Breast epithelium (tissue), 4 donors: Measurements from ENCODE around the gene MT1HL1. TPM values are rescaled to one million over a fixed set of nuclear protein-coding genes. Genes with fewer than 3 reads are reported as not detected.
A peak's percentile ranks its signal among the peaks of the same experiment; 100 is the strongest.

Experiments used
- DNase-seq, 2 donors: peaks; one replicate each; pipeline ENCODE4 v3.0.0-alpha.2; 2019; ENCODE audit warnings: low spot score in 2 of 2
- H3K27ac ChIP-seq, 2 donors: fragments of 200-600 bp; sonication (generic) in 1 of 2; one replicate each; pipeline ENCODE4 v1.5.1; 2016 to 2019; ENCODE audit warnings: mild to moderate bottlenecking in 1 of 2
- H3K27me3 ChIP-seq, 2 donors: fragments of 200-600 bp; sonication (generic) in 1 of 2; one replicate each; pipeline versions ENCODE4 v1.5.1 to v1.6.0; 2017 to 2019; ENCODE audit warnings: control low read depth in 1 of 2, mild to moderate bottlenecking in 1 of 2
- H3K36me3 ChIP-seq: fragments of 200-600 bp; one replicate; pipeline ENCODE4 v1.5.1; 2019
- H3K4me1 ChIP-seq, 2 donors: fragments of 200-600 bp; sonication (generic); one replicate each; pipeline ENCODE4 v1.5.1; 2016 to 2019; ENCODE audit warnings: control low read depth in 1 of 2
- H3K4me3 ChIP-seq, 3 donors: fragments of 200-600 bp; sonication (generic); 1 replicate in 2 of 3; 2 replicates in 1 of 3; pipeline ENCODE4 v1.5.1; 2016 to 2019; ENCODE audit warnings: mild to moderate bottlenecking in 3 of 3, moderate library complexity in 2 of 3
- H3K9me3 ChIP-seq, 2 donors: fragments of 200-600 bp; sonication (generic) in 1 of 2; one replicate each; pipeline ENCODE4 v1.5.1; 2016 to 2019; ENCODE audit warnings: control low read depth in 1 of 2
- POLR2A ChIP-seq: fragments of 450-650 bp; IDR thresholded peaks from one replicate; pipeline ENCODE4 v1.6.1; 2016; ENCODE audit warnings: antibody characterized with exemption, mild to moderate bottlenecking, moderate library complexity
- POLR2AphosphoS5 ChIP-seq, 3 donors: sonication (generic); formaldehyde crosslinking; IDR thresholded peaks; one replicate each; pipeline ENCODE4 v1.6.1; 2017; ENCODE audit warnings: antibody characterized with exemption in 3 of 3
- intact Hi-C: fragments of 100-400 bp; cut with DNase I; formaldehyde crosslinking; loops from one replicate; pipeline ENCODE4 v1.15.1; 2023; ENCODE audit warnings: low total_unique reads
- total RNA-seq, 3 donors: library from RNA; depleted of rRNA; stranded (reverse); fragments of >200 nt; gene quantifications; one replicate each; pipeline ENCODE4 v1.1.0, GENCODE V29; 2016
- TF ChIP-seq, protein P1 (sequence below), 3 donors: fragments of 450-650 bp; IDR thresholded peaks; one replicate each; pipeline ENCODE4 v1.5.1; 2016 to 2017; ENCODE audit warnings: antibody characterized with exemption in 3 of 3, mild to moderate bottlenecking in 3 of 3, moderate library complexity in 3 of 3

MT1HL1 gene
- total RNA-seq, 3 donors from 2014 or later, result not detected

DNA sequence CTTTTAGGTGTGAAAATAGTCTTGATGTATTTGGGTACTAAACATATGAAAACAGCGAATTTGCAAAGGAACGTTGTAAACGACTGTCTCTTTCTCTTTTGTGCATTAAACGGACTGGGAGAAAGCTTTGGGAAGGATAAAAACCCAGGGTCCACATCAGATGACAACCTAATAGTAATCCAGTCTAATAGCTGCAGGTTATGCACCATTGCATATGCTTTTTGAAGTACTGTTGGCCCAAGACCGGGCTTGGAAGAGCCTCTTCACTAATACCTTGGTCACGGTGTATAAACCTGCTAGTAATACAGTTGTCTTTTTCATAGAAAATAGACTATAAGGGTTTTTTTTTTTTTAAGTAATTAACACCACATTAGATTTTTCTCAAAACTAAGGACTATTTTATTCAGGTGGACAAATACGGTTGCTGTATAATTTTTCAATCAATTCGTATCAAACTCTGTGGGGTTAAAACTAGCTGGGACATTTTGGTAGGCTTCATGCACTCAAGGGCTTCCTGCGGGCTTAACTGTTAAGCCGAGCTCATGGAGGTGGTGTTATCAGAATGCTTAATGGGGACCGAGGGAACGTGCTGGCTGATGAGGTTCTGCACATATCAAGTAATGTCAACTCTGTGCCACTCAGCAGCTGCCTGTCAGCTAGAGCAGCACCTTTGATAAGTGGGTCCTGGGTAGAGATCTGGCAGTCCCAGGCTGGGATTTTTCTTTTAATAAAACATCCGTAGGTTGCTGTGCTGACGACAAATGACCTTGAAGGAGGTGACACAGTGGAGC, 39.8 kb upstream of the MT1HL1 start:
- no peak for DNase-seq
- H3K9me3 ChIP-seq, result no peaks in the 10 kb centered on the region
- TF ChIP-seq, protein P1, sequence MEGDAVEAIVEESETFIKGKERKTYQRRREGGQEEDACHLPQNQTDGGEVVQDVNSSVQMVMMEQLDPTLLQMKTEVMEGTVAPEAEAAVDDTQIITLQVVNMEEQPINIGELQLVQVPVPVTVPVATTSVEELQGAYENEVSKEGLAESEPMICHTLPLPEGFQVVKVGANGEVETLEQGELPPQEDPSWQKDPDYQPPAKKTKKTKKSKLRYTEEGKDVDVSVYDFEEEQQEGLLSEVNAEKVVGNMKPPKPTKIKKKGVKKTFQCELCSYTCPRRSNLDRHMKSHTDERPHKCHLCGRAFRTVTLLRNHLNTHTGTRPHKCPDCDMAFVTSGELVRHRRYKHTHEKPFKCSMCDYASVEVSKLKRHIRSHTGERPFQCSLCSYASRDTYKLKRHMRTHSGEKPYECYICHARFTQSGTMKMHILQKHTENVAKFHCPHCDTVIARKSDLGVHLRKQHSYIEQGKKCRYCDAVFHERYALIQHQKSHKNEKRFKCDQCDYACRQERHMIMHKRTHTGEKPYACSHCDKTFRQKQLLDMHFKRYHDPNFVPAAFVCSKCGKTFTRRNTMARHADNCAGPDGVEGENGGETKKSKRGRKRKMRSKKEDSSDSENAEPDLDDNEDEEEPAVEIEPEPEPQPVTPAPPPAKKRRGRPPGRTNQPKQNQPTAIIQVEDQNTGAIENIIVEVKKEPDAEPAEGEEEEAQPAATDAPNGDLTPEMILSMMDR (IDR thresholded peaks at IDR 0.05), result no peak
- H3K27ac ChIP-seq, result no peak overlapping the region
- H3K4me1 ChIP-seq, result peaks cover 0 to 12% of the 10 kb centered on the region in 2 donors
- H3K4me3 ChIP-seq, result no peak overlapping the region
- peaks cover 0 to 45% of the 10 kb centered on the region in 2 donors for H3K27me3 ChIP-seq
- intact Hi-C loops, result no loop called here
- no peaks in the 10 kb centered on the region for H3K36me3 ChIP-seq

DNA sequence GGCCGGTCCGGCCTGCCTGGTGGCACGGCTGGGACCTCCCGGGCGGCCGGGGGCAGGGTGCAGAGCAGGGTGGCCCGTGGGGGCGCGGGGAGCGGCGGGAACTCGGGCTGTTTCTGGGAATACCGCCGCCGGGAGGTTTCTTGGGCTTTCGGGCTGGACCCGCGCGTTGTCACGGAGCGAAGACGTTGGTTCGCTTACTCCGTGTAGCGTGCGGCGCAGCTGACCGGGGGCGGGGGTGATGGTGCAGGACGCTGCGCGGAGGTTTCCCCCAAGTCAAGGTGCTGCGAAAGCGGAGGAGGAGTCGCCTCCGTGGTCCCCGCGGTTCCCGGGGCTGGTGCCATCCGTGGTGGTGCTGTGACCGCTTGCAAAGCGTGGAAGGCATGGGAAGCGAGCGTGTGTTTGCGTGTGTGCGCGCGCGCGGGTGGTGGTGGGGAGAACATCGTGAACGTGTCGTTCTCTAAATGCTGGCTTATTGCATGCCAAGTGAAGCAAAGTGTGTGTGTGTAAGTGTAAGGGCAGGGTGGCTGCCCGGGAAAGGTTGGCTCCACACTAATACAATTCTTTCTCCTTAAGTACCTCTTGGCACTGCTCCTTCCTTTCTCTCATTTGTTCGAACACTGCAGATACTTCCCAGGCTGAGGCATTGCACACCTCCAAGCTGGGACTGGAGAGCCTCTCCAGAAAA, 38.8 kb upstream of the MT1HL1 start:
- H3K36me3 ChIP-seq, result no peaks in the 10 kb centered on the region
- peaks cover 0 to 52% of the 10 kb centered on the region in 2 donors for H3K27me3 ChIP-seq
- DNase-seq, result no peak
- no peak overlapping the region for H3K27ac ChIP-seq
- intact Hi-C loops, result no loop called here
- H3K9me3 ChIP-seq, result no peaks in the 10 kb centered on the region
- TF ChIP-seq POLR2AphosphoS5 (IDR thresholded peaks at IDR 0.05) (no peak), POLR2A (no peak)
- peaks cover 0 to 12% of the 10 kb centered on the region in 2 donors for H3K4me1 ChIP-seq
- peak overlapping the region; percentile 40 to 58 (median 42) for H3K4me3 ChIP-seq

DNA sequence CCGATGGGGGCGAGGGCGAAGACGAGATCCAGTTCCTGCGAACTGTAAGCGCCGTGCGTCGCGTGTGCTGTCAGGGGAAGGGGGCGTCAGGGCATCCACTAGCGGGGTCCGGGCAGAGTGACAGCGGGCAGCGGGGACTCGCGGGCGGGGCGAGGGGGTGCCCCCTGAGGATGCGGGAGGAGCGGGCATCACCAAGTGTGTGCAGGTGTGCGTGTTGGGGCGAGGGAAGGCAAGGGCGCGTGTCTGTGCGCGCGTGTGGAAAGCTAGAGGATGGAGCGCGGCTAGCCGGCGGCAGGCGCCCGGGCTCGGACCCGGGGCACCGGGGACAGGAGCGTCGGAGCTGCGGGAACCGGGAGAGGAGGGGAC, 38.3 kb upstream of the MT1HL1 start:
- H3K4me1 ChIP-seq, result peaks cover 0 to 12% of the 10 kb centered on the region in 2 donors
- no peak for DNase-seq
- no peaks in the 10 kb centered on the region for H3K9me3 ChIP-seq
- H3K27me3 ChIP-seq, result peaks cover 0 to 52% of the 10 kb centered on the region in 2 donors
- no peaks in the 10 kb centered on the region for H3K36me3 ChIP-seq
- TF ChIP-seq POLR2A (no peak), POLR2AphosphoS5 (IDR thresholded peaks at IDR 0.05) (no peak)
- TF ChIP-seq, protein P1 (IDR thresholded peaks at IDR 0.05), result no peak
- peak overlapping the region; percentile 40 to 58 (median 42) for H3K4me3 ChIP-seq
- no peak overlapping the region for H3K27ac ChIP-seq
- intact Hi-C loops, result no loop called here

DNA sequence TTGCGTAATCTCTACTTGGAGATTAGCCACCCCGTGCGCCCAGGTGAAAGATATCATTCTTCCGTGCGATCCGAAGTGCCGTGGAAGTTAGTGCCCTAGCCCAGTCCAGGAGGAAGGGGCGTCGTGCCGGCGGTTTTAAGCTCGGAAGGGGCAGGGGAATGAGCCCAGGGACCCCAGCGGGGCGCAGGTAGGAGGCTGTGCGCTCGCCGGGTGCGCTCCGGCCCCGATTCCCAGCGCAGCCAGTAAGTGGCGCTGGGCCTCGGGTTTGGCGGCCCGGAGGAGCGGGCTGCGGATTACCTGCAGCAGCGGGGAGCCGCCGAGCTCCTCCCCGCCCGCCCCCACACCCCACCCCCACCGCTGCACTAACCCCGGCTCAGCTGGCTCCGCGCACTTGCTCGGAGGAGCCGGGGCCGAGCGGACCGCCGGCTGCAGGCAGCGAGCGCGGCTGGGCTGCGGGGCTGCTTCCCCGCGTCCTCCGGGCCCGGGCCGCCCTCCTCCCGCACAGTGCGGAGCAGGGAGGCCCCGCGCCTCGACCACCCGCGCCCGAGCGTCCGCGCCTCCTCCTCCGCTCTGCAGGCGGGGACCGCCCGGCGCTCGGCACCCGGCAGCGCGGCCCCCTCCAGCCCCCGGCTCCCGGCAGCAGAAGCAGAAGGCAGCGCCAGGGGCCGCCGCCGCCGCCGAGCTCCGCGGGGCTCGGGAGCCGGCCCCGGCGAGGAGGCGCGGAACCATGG, 37.7 kb upstream of the MT1HL1 start, which contains the start of gene RYR2:
TSS of gene RYR2 (plus strand) at position 390 of the 731 bp plus-strand sequence. CDS start at position 728, 338 bp downstream.
- Histone ChIP-seq H3K9me3 (no peaks in the 10 kb centered on the region), H3K36me3 (no peaks in the 10 kb centered on the region), H3K4me1 (peaks cover 0 to 12% of the 10 kb centered on the region in 2 donors), H3K4me3 (peak within 1 kb of the TSS; percentile 40 to 58 (median 42)), H3K27ac (no peak within 1 kb of the TSS), H3K27me3 (peaks cover 0 to 52% of the 10 kb centered on the region in 2 donors)
- intact Hi-C loops, result no loop called here
- DNase-seq, result no peak
- TF ChIP-seq POLR2A (no peak), POLR2AphosphoS5 (IDR thresholded peaks at IDR 0.05) (no peak)
- TF ChIP-seq, protein P1 (IDR thresholded peaks at IDR 0.05), result no peak

DNA sequence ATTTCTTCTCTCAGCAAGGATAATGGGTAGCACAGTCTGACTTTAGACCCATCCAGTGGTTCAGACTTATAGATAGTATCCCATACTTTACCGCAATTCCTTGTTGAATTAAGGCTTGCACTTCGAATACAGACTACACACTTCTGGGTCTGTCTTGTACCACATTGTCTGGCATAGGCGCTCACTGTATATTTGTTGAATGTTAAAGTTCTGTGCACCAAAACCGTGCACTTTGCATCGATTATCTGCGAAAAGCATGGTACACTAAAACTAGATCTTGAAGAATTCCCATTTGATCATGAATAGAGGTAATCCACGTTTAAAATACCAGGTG, 37.2 kb upstream of the MT1HL1 start:
- DNase-seq, result no peak
- TF ChIP-seq POLR2AphosphoS5 (IDR thresholded peaks at IDR 0.05) (no peak), POLR2A (no peak)
- TF ChIP-seq, protein P1 (IDR thresholded peaks at IDR 0.05), result no peak
- intact Hi-C loops, result no loop called here
- no peak overlapping the region for H3K27ac ChIP-seq
- H3K4me1 ChIP-seq, result peaks cover 0 to 12% of the 10 kb centered on the region in 2 donors
- peaks cover 0 to 49% of the 10 kb centered on the region in 2 donors for H3K27me3 ChIP-seq
- peak overlapping the region in 1 of 3 donors; percentile 42 for H3K4me3 ChIP-seq
- no peaks in the 10 kb centered on the region for H3K36me3 ChIP-seq
- no peaks in the 10 kb centered on the region for H3K9me3 ChIP-seq
